ENCODE measurements around the gene CIDEC. TPM values are rescaled to one million over a fixed set of nuclear protein-coding genes. Genes with fewer than 3 reads are reported as not detected.
A peak's percentile ranks its signal among the peaks of the same experiment; 100 is the strongest.

CIDEC gene
- total RNA-seq = not detected in 3 replicates

- no peaks in the 10 kb centered on the region for H3K27me3 Mint-ChIP-seq (ENCODE audit: low read depth)
- H3K27ac Mint-ChIP-seq = no peak within 1 kb of the TSS
- H3K36me3 Mint-ChIP-seq = no peaks in the 10 kb centered on the region
- TF ChIP-seq CTCF (IDR thresholded peaks at IDR 0.05; ENCODE audit: unreplicated experiment) = no peak
- no peak for DNase-seq (ENCODE audit: low spot score in 2 of 2, unreplicated experiment in 2 of 2)
- no peaks in the 10 kb centered on the region for H3K9me3 Mint-ChIP-seq
- peaks cover 6% of the 10 kb centered on the region for H3K4me1 Mint-ChIP-seq
- H3K4me3 Mint-ChIP-seq = no peak within 1 kb of the TSS
Measured at GRCh38 chr3:9879830-9880549, at the start of gene CIDEC. Gene CIDEC, minus strand, starts transcription at chr3:9880253. Its CDS starts 1,767 bp downstream, at chr3:9878486.

- Mint-ChIP-seq H3K4me1 (peaks cover 3% of the 10 kb centered on the region), H3K36me3 (peaks cover 18% of the 10 kb centered on the region), H3K9me3 (no peaks in the 10 kb centered on the region), H3K27me3 (ENCODE audit: low read depth) (no peaks in the 10 kb centered on the region), H3K4me3 (no peak overlapping the region), H3K27ac (no peak overlapping the region)
- DNase-seq (ENCODE audit: low spot score in 2 of 2, unreplicated experiment in 2 of 2) = no peak
- no peak for TF ChIP-seq CTCF (IDR thresholded peaks at IDR 0.05; ENCODE audit: unreplicated experiment)
Measured at GRCh38 chr3:9928158-9928557, 48.1 kb upstream of the CIDEC start.

GRCh38 chr3:9918261-9919038 is 38.4 kb upstream of the CIDEC start:
- H3K4me1 Mint-ChIP-seq = peaks cover 22% of the 10 kb centered on the region
- H3K4me3 Mint-ChIP-seq = no peak overlapping the region

GRCh38 chr3:9917820-9918219 is 37.8 kb upstream of the CIDEC start:
- Mint-ChIP-seq H3K36me3 (peaks cover 3% of the 10 kb centered on the region), H3K27ac (peak overlapping the region; percentile 85), H3K27me3 (ENCODE audit: low read depth) (no peaks in the 10 kb centered on the region)

More at GRCh38 chr3:9918261-9919038, 38.4 kb upstream of the CIDEC start:
- DNase-seq (ENCODE audit: low spot score in 2 of 2, unreplicated experiment in 2 of 2) = no peak
- Mint-ChIP-seq H3K27me3 (ENCODE audit: low read depth) (no peaks in the 10 kb centered on the region), H3K36me3 (peaks cover 3% of the 10 kb centered on the region), H3K9me3 (no peaks in the 10 kb centered on the region), H3K27ac (no peak overlapping the region)
- no peak for TF ChIP-seq CTCF (IDR thresholded peaks at IDR 0.05; ENCODE audit: unreplicated experiment)

More at GRCh38 chr3:9917820-9918219, 37.8 kb upstream of the CIDEC start:
- Mint-ChIP-seq H3K4me3 (peak overlapping the region; percentile 28), H3K9me3 (no peaks in the 10 kb centered on the region), H3K4me1 (peaks cover 22% of the 10 kb centered on the region)
- TF ChIP-seq CTCF (IDR thresholded peaks at IDR 0.05; ENCODE audit: unreplicated experiment) = no peak
- no peak for DNase-seq (ENCODE audit: low spot score in 2 of 2, unreplicated experiment in 2 of 2)
